NB4 (cell line): ENCODE results near the gene YLPM1.

ENCODE experiments used
- MAX ChIP-seq: IDR thresholded peaks from 2 replicates; pipeline ENCODE4 v1.6.1; 2011; ENCODE audit warnings: low read depth, low read length
- MYC ChIP-seq: IDR thresholded peaks from 2 replicates; pipeline ENCODE4 v1.6.1; 2011; ENCODE audit warnings: low read depth, low read length
- POLR2A ChIP-seq: IDR thresholded peaks from 2 replicates; pipeline ENCODE4 v1.6.1; 2011; ENCODE audit warnings: mild to moderate bottlenecking; ENCODE audit not compliant: insufficient read length; ENCODE audit errors: extremely low read depth
- TF ChIP-seq, protein P1 (sequence below): IDR thresholded peaks from one replicate; pipeline ENCODE4 v1.5.1; 2012; ENCODE audit warnings: low read depth, low read length

GRCh38 chr14:74868739-74869138 is 105.6 kb downstream of the YLPM1 start:
- TF ChIP-seq, protein P1, sequence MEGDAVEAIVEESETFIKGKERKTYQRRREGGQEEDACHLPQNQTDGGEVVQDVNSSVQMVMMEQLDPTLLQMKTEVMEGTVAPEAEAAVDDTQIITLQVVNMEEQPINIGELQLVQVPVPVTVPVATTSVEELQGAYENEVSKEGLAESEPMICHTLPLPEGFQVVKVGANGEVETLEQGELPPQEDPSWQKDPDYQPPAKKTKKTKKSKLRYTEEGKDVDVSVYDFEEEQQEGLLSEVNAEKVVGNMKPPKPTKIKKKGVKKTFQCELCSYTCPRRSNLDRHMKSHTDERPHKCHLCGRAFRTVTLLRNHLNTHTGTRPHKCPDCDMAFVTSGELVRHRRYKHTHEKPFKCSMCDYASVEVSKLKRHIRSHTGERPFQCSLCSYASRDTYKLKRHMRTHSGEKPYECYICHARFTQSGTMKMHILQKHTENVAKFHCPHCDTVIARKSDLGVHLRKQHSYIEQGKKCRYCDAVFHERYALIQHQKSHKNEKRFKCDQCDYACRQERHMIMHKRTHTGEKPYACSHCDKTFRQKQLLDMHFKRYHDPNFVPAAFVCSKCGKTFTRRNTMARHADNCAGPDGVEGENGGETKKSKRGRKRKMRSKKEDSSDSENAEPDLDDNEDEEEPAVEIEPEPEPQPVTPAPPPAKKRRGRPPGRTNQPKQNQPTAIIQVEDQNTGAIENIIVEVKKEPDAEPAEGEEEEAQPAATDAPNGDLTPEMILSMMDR, result no peak
- TF ChIP-seq POLR2A (no peak), MYC (no peak), MAX (no peak)
